ENCODE measurements around the gene FLAD1.
"Not testable (repeated sequence)": the region's sequence is repeated elsewhere in the genome, so short reads cannot be mapped to it uniquely, and the experiment has no call there.

FLAD1 gene

GRCh38 chr1:154969860-154970452 is 13.2 kb upstream of the FLAD1 start:
- no peak for DNase-seq

- peak; percentile 53 for DNase-seq
Observed at GRCh38 chr1:154970631-154971340, 12.4 kb upstream of the FLAD1 start, which contains the start of gene SHC1. SHC1 (minus strand) TSS chr1:154970747; CDS start chr1:154970526, 221 bp downstream.

- no peak for DNase-seq
Observed at GRCh38 chr1:154971341-154971998, 11.7 kb upstream of the FLAD1 start.

- DNase-seq, result no peak
Observed at GRCh38 chr1:154972213-154972516, 11.0 kb upstream of the FLAD1 start.

- no peak for DNase-seq
Observed at GRCh38 chr1:154972517-154973343, 10.4 kb upstream of the FLAD1 start.

GRCh38 chr1:154973344-154974101 is 9.6 kb upstream of the FLAD1 start:
- DNase-seq, result peak; percentile 95

GRCh38 chr1:154974102-154974807 is 8.9 kb upstream of the FLAD1 start, which contains the start of gene CKS1B:
CKS1B (plus strand) TSS chr1:154974681; CDS start chr1:154974746, 65 bp downstream.
- DNase-seq, result peak; percentile 100

- peak; percentile 96 for DNase-seq
Observed at GRCh38 chr1:154974808-154975408, 8.2 kb upstream of the FLAD1 start.

- peak; percentile 55 for DNase-seq
Observed at GRCh38 chr1:154975409-154976059, 7.6 kb upstream of the FLAD1 start.

GRCh38 chr1:154977762-154978161 is 5.4 kb upstream of the FLAD1 start:
- not testable (repeated sequence) for DNase-seq

- DNase-seq, result no peak
Observed at GRCh38 chr1:154978360-154978759, 4.8 kb upstream of the FLAD1 start.

GRCh38 chr1:154982341-154982740 is 803 bp upstream of the FLAD1 start:
- no peak for DNase-seq

- DNase-seq, result no peak
Observed at GRCh38 chr1:154983776-154984466, 777 bp downstream of the FLAD1 start.

GRCh38 chr1:154986736-154987135 is 3.6 kb downstream of the FLAD1 start:
- DNase-seq, result not testable (repeated sequence)

- DNase-seq, result no peak
Observed at GRCh38 chr1:154987326-154987725, 4.2 kb downstream of the FLAD1 start.

- DNase-seq, result peak; percentile 36
Observed at GRCh38 chr1:154988058-154988954, 5.2 kb downstream of the FLAD1 start.

- no peak for DNase-seq
Observed at GRCh38 chr1:154989195-154989860, 6.2 kb downstream of the FLAD1 start.

- DNase-seq, result no peak
Observed at GRCh38 chr1:154990276-154990675, 7.1 kb downstream of the FLAD1 start.
